Common myeloid progenitor, CD34-positive (primary cell): Measurements from ENCODE around the gene NUBPL.

Experiments
- CTCF ChIA-PET: fragments of 350-600 bp; sonication (Branson Sonifier 250); formaldehyde crosslinking; loops from one replicate; lab custom pipeline; 2021; ENCODE audit warnings: antibody characterized with exemption; lab: Charles Lee
- POLR2A ChIA-PET: fragments of 350-600 bp; sonication (Branson Sonifier 250); formaldehyde crosslinking; loops from one replicate; lab custom pipeline; 2021; ENCODE audit warnings: antibody characterized with exemption; lab: Charles Lee
- DNase-seq, 3 donors: peaks; one replicate each; pipeline versions ENCODE4 v3.0.0 to v3.0.0-alpha.2; 2013
- H3K27ac ChIP-seq, 2 experiments: 1 replicate in 1 of 2; 2 replicates in 1 of 2; pipeline ENCODE4 v1.7.0; 2013; ENCODE audit warnings: inconsistent platforms in 2 of 2, low read length in 2 of 2, mild to moderate bottlenecking in 2 of 2, low read depth in 1 of 2, moderate library complexity in 1 of 2; ENCODE audit not compliant: severe bottlenecking in 2 of 2, insufficient read depth in 1 of 2, poor library complexity in 1 of 2
- H3K27me3 ChIP-seq, 5 experiments: replicated peaks in 2 of 5; 1 replicate in 3 of 5; 2 replicates in 2 of 5; pipeline versions ENCODE4 v1.6.1 to v1.7.0; 2013; ENCODE audit warnings: low read length in 4 of 5, mild to moderate bottlenecking in 2 of 5, moderate library complexity in 2 of 5, inconsistent platforms in 1 of 5; ENCODE audit not compliant: insufficient read depth in 5 of 5, control insufficient read depth in 4 of 5
- H3K36me3 ChIP-seq, 4 experiments: 1 replicate in 2 of 4; 2 replicates in 2 of 4; pipeline versions ENCODE4 v1.6.1 to v1.7.0; 2013; ENCODE audit warnings: low read length in 3 of 4, control low read depth in 1 of 4, mild to moderate bottlenecking in 1 of 4; ENCODE audit not compliant: control insufficient read depth in 4 of 4, insufficient read depth in 4 of 4
- H3K4me1 ChIP-seq, 4 experiments: 1 replicate in 3 of 4; 2 replicates in 1 of 4; pipeline versions ENCODE4 v1.6.1 to v1.7.1; 2013; ENCODE audit warnings: low read length in 3 of 4, mild to moderate bottlenecking in 3 of 4, control low read depth in 1 of 4, inconsistent platforms in 1 of 4, moderate library complexity in 1 of 4; ENCODE audit not compliant: control insufficient read depth in 4 of 4, insufficient read depth in 4 of 4; ENCODE audit errors: control extremely low read depth in 1 of 4
- H3K4me3 ChIP-seq, 7 experiments: 1 replicate in 4 of 7; 2 replicates in 3 of 7; pipeline versions ENCODE4 v1.5.1 to v1.7.0; 2013; ENCODE audit warnings: mild to moderate bottlenecking in 7 of 7, low read length in 6 of 7, moderate library complexity in 6 of 7, inconsistent platforms in 2 of 7, low read depth in 2 of 7, control low read depth in 1 of 7; ENCODE audit not compliant: insufficient read depth in 4 of 7, control insufficient read depth in 1 of 7; ENCODE audit errors: extremely low read depth in 1 of 7
- H3K9me3 ChIP-seq, 5 experiments: 1 replicate in 4 of 5; 2 replicates in 1 of 5; pipeline versions ENCODE4 v1.6.1 to v1.7.1; 2013; ENCODE audit warnings: low read length in 4 of 5, mild to moderate bottlenecking in 2 of 5, inconsistent platforms in 1 of 5, low read depth in 1 of 5, moderate library complexity in 1 of 5; ENCODE audit not compliant: control insufficient read depth in 4 of 5, insufficient read depth in 2 of 5; ENCODE audit errors: control extremely low read depth in 1 of 5
- WGBS: methylation state at CpG from one replicate; pipeline ENCODE4 v1.1.5; 2013; ENCODE audit not compliant: insufficient coverage; 5-methylcytosine and 5-hydroxymethylcytosine counted together

Gene NUBPL

DNA sequence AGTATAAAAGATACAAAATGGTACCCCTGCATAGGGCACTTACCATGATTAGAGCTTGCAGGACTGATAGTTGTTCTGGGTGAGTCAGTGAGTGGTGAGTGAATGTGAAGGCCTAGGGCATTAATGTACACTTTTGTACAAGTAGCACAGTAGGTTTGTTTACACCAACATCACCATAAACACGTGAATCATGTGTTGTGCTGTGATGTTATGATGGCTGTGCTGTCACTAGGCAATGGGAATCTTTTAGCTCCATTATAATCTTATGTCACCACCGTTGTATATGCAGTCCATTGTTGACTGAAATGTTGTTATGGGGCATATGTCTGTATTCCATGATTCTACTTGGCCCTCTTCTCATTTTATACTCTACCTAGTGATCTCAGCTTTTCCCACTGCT, 11.8 kb downstream of the NUBPL start:
- Histone ChIP-seq H3K4me3 (no peak overlapping the region), H3K27ac (no peak overlapping the region), H3K4me1 (peaks cover 0 to 8% (median 2%) of the 10 kb centered on the region in 4 experiments), H3K27me3 (no peaks in the 10 kb centered on the region), H3K9me3 (no peaks in the 10 kb centered on the region), H3K36me3 (peaks cover 2 to 14% (median 5%) of the 10 kb centered on the region in 4 experiments)
- no CpG with 5 or more reads among the region's 2 CpGs for WGBS
- ChIA-PET POLR2A (no interaction called here), CTCF (no interaction called here)
- no peak for DNase-seq

- peaks cover 2 to 14% (median 5%) of the 10 kb centered on the region in 4 experiments for H3K36me3 ChIP-seq
- POLR2A ChIA-PET, result no interaction called here
- CTCF ChIA-PET, result interaction anchor here (1.2 kb wide), 1 partner anchor 32 kb away, joined by 3 read pairs; no protein-coding TSS in a partner anchor
These were observed 15.7 kb downstream of the NUBPL start for GRCh38 chr14:31576949-31577348.

GRCh38 chr14:31578266-31578665, 17.1 kb downstream of the NUBPL start:
- Histone ChIP-seq H3K9me3 (no peaks in the 10 kb centered on the region), H3K4me1 (peaks cover 0 to 5% (median 0%) of the 10 kb centered on the region in 4 experiments), H3K27ac (no peak overlapping the region), H3K27me3 (no peaks in the 10 kb centered on the region), H3K36me3 (peaks cover 0 to 9% (median 4%) of the 10 kb centered on the region in 4 experiments), H3K4me3 (no peak overlapping the region)
- ChIA-PET CTCF (interaction anchor here (1.2 kb wide), 1 partner anchor 34 kb away, joined by 3 read pairs; no protein-coding TSS in a partner anchor), POLR2A (no interaction called here)
- no peak for DNase-seq
- WGBS, result 50% methylated on average over 2 of the region's 3 CpGs

More at GRCh38 chr14:31576949-31577348, 15.7 kb downstream of the NUBPL start:
- Histone ChIP-seq H3K27me3 (no peaks in the 10 kb centered on the region), H3K4me3 (no peak overlapping the region), H3K9me3 (no peaks in the 10 kb centered on the region), H3K27ac (no peak overlapping the region), H3K4me1 (no peaks in the 10 kb centered on the region)
- no CpG with 5 or more reads among the region's 1 CpG for WGBS
- no peak for DNase-seq

DNA sequence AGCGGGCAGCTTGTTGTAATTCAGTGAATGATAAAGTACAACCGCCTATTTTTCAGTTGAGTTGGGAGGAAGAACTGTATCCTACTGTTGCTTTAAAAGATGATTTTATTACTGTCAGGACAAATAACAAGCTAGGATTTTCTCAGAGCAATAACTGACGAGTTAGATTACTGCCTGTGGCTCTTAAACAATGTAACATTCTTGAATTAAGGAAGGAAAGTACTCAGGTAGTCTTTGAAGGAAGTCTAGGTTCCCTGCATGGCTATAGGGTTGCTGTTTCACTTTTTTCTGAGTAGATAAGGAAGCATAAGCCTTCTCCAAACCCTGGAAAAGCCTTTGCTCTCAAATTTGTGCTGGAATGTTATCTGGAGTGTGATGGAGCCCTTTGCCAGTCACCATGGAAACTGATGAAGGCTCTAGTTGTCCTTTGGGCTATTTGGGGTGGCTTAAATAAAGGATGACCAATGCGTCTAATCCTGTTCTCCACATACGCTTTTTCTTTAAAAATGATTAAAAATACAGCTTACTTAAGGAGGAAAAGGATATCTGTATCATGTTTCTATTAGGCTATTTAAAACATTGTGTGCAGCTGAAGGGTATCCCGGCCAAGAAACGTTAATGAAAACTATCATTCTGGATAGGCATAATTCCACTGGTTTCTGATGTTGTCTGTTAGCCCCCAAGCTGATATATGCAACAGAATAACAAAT, 17.7 kb downstream of the NUBPL start:
- Histone ChIP-seq H3K36me3 (peaks cover 0 to 9% (median 4%) of the 10 kb centered on the region in 4 experiments), H3K27ac (no peak overlapping the region), H3K4me1 (peaks cover 0 to 5% (median 0%) of the 10 kb centered on the region in 4 experiments), H3K27me3 (no peaks in the 10 kb centered on the region), H3K9me3 (no peaks in the 10 kb centered on the region), H3K4me3 (no peak overlapping the region)
- POLR2A ChIA-PET, result no interaction called here
- 100% methylated on average over 4 of the region's 7 CpGs for WGBS
- DNase-seq, result no peak
- CTCF ChIA-PET, result no interaction called here

DNA sequence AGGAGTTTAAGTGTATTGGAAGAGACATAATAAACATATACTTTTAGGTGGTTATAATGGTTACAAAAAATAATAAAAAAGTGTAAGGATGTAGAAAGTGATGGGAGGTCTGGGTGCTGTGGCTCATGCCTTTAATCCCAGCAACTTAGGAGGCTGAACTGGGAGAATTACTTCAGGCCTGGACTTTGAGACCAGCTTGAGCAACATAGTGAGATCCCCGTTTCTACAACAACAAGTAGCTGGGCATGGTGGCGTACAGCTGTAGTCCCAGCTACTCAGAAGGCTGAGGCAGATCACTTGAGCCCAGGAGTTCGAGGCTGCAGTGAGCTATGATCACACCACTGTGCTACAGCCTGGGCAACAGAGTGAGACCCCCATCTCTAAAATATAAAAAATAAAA, 19.0 kb downstream of the NUBPL start:
- Histone ChIP-seq H3K9me3 (no peaks in the 10 kb centered on the region), H3K4me3 (no peak overlapping the region), H3K27ac (no peak overlapping the region), H3K27me3 (no peaks in the 10 kb centered on the region), H3K4me1 (peaks cover 0 to 5% (median 0%) of the 10 kb centered on the region in 4 experiments), H3K36me3 (peaks cover 0 to 9% (median 4%) of the 10 kb centered on the region in 4 experiments)
- CTCF ChIA-PET, result no interaction called here
- WGBS, result 100% methylated on average over 2 of the region's 3 CpGs
- POLR2A ChIA-PET, result no interaction called here
- no peak for DNase-seq

GRCh38 chr14:31582286-31582691, 21.1 kb downstream of the NUBPL start:
- CTCF ChIA-PET, result no interaction called here
- Histone ChIP-seq H3K27ac (no peak overlapping the region), H3K27me3 (no peaks in the 10 kb centered on the region), H3K4me1 (peaks cover 0 to 5% (median 0%) of the 10 kb centered on the region in 4 experiments), H3K9me3 (no peaks in the 10 kb centered on the region), H3K4me3 (no peak overlapping the region), H3K36me3 (peaks cover 0 to 2% (median 0%) of the 10 kb centered on the region in 4 experiments)
- no peak for DNase-seq
- WGBS, result no CpG with 5 or more reads among the region's 1 CpG
- POLR2A ChIA-PET, result no interaction called here

DNA sequence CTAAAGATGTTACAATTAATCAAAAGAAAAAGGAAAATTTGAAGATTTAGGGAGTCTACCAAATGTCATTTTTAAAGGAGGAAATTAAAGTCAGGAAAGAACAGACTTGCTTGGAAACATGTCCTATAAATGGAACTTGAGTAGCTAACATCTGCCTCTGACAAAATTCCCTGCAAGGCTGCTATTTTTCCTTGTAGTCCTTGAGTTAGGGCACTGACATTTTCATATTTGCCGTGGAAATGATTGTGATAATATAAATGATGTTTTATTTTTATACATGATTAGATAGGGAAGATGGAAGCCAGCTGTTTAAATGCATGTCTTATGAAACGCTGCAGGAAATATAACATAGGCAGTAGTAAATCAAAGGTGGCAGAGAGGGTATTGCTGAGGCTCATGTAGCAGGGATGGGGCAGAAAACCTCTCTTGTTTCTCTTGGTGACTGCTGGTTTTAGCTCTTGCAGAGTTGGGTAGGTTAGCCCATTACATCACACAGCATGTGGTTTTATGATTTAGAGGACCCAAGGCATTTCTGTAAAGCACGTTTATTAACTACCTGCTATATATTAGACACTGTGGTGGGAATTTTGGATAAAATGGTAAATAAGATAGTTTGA, 21.7 kb downstream of the NUBPL start:
- ChIA-PET POLR2A (no interaction called here), CTCF (no interaction called here)
- no peak overlapping the region for H3K27ac ChIP-seq
- DNase-seq, result no peak
- 43% methylated on average over 2 of the region's 3 CpGs for WGBS
- H3K27me3 ChIP-seq, result no peaks in the 10 kb centered on the region
- H3K36me3 ChIP-seq, result no peaks in the 10 kb centered on the region
- peaks cover 0 to 5% (median 0%) of the 10 kb centered on the region in 4 experiments for H3K4me1 ChIP-seq
- H3K4me3 ChIP-seq, result no peak overlapping the region
- H3K9me3 ChIP-seq, result no peaks in the 10 kb centered on the region
